Activated naive CD8-positive, alpha-beta T cell (primary cell): ENCODE results near the gene OSBPL9.
"Not testable (repeated sequence)": the region's sequence is repeated elsewhere in the genome, so short reads cannot be mapped to it uniquely, and the experiment has no call there.

ENCODE experiments used
- H3K27ac Mint-ChIP-seq: one replicate; pipeline ENCODE4 v1.8.0; 2021; ENCODE audit warnings: mixed read lengths
- H3K27me3 Mint-ChIP-seq: one replicate; pipeline ENCODE4 v1.8.0; 2021; ENCODE audit warnings: mixed read lengths
- H3K36me3 Mint-ChIP-seq: one replicate; pipeline ENCODE4 v1.8.0; 2021; ENCODE audit warnings: mixed read lengths
- H3K4me1 Mint-ChIP-seq: one replicate; pipeline ENCODE4 v1.8.0; 2021; ENCODE audit warnings: low read depth, mixed read lengths
- H3K4me3 Mint-ChIP-seq: one replicate; pipeline ENCODE4 v1.8.0; 2021; ENCODE audit warnings: mild to moderate bottlenecking, mixed read lengths
- H3K9me3 Mint-ChIP-seq: one replicate; pipeline ENCODE4 v1.8.0; 2021; ENCODE audit warnings: low read depth, mixed read lengths

The OSBPL9 gene

DNA sequence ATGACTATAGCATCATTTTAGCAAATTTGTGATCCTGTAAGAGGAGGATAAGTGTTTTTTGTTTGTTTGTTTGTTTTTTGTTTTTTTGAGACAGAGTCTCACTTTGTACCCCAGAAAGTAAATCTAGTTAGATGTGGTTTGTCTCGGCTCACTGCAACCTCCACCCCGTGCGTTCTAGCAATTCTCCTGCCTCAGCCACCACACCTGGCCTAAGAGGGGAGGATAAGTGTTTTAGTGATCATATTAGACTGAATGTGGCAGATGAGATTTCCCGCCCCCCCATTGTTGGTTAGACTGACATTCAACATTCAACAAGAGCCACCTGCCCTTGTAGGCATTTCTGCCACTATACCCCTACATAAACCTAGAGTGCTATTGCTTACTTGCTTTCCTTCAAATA, 98.5 kb downstream of the OSBPL9 start:
- Mint-ChIP-seq H3K36me3 (peaks cover 12% of the 10 kb centered on the region), H3K27me3 (no peaks in the 10 kb centered on the region)

DNA sequence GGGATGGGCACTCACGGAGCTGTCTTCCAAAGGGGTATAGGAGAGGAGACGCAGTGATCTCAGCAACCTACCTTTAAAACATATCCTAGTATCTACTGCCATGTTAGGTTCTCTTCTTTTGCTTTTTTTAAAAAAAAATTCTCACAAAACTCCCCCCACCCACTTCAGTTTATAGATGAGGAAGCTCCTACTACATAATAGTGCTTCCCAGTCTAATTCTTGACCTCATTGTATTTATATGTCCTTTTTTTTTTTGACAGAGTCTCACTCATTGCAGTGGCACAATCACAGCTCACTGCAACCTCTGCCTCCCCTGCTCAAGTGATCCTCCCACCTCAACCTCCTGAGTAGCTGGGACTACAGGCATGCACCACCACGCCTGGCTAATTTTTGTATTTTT, 99.9 kb downstream of the OSBPL9 start:
- Mint-ChIP-seq H3K9me3 (no peaks in the 10 kb centered on the region), H3K4me3 (no peak overlapping the region), H3K27ac (no peak overlapping the region), H3K4me1 (peaks cover 4% of the 10 kb centered on the region), H3K36me3 (peaks cover 9% of the 10 kb centered on the region), H3K27me3 (no peaks in the 10 kb centered on the region)

More for the DNA sequence above, 98.5 kb downstream of the OSBPL9 start:
- Mint-ChIP-seq H3K27ac (no peak overlapping the region), H3K4me3 (no peak overlapping the region), H3K4me1 (peaks cover 4% of the 10 kb centered on the region), H3K9me3 (no peaks in the 10 kb centered on the region)

DNA sequence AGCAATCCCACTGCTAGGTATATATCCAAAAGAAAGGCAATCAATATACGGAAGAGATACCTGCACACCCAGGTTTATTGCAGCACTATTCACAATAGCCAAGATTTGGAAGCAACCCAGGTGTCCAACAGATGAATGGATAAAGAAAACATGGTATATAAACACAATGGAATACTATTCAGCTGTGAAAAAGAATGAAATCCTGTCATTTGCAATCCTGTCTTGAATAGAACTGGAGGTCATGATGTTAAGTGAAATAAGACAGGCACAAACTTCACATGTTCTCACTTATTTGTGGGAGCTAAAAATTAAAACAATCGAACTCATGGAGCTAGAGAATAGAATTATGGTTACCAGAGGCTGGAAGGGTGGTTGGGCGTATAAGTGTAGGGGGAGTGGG, 101.0 kb downstream of the OSBPL9 start:
- Mint-ChIP-seq H3K4me3 (no peak overlapping the region), H3K27ac (no peak overlapping the region), H3K4me1 (peaks cover 4% of the 10 kb centered on the region), H3K27me3 (no peaks in the 10 kb centered on the region), H3K36me3 (peaks cover 9% of the 10 kb centered on the region), H3K9me3 (no peaks in the 10 kb centered on the region)

DNA sequence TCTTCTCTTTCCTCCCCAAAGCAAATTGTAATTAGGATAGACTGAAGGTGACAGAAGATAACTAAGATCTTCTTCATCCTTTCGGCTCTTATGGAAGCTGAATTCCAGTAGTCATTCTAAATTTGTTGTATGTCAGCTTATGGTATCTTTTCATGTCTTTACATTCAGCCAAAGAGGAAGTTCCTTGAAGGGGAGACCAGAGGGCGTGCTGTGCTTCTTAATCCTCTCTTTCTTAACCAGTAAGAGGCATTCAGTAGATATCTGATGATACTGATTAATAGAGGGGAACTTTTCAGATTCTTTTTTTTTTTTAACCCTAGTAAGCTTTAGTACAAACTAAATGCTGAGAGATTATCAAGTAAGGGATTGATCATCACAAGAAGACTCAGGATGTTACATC, 102.3 kb downstream of the OSBPL9 start:
- H3K36me3 Mint-ChIP-seq: peaks cover 9% of the 10 kb centered on the region
- H3K27me3 Mint-ChIP-seq: no peaks in the 10 kb centered on the region
- H3K9me3 Mint-ChIP-seq: no peaks in the 10 kb centered on the region
- no peak overlapping the region for H3K27ac Mint-ChIP-seq
- H3K4me1 Mint-ChIP-seq: peaks cover 4% of the 10 kb centered on the region
- no peak overlapping the region for H3K4me3 Mint-ChIP-seq

DNA sequence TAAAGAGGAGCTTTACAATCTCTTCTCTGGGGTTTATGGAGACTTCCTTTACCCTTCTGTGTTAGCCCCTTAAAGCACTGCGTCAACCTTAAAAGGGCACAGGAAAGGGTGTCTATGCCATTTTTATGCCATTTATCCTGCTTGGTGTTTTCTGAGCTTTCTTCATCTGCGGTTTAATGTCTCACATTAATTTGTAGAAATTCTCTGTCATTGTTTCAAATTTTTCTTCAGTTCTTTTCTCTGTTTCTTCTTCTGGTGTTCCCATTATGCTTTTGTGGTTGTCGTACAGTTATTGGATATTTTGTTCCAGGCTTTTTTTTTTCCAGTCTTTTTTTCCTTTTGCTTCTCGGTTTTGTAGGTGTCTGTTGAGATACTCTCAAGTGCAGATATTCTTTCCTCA, 107.9 kb downstream of the OSBPL9 start:
- Mint-ChIP-seq H3K4me3 (no peak overlapping the region), H3K36me3 (no peaks in the 10 kb centered on the region), H3K9me3 (no peaks in the 10 kb centered on the region), H3K4me1 (peaks cover 16% of the 10 kb centered on the region), H3K27ac (no peak overlapping the region), H3K27me3 (no peaks in the 10 kb centered on the region)

DNA sequence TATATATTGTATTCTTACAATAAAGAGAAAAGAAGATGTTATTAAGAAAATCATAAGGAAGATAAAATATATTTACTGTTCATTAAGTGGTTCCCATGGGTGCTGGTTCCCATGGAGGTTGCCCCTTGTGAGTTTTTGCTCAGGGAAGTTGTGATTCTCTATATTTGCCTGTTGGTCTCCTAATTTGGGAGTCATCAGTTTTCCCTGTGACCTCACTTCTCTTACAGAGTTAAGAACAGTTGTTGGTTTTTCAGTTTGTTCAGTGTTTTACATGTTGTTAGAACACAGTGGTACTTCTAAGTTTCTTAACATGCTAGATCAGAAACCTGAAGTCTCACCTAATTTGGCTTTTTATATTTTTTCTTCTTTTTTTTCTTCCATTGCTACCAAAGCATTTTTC, 109.2 kb downstream of the OSBPL9 start:
- no peak overlapping the region for H3K4me3 Mint-ChIP-seq
- peaks cover 26% of the 10 kb centered on the region for H3K4me1 Mint-ChIP-seq
- H3K36me3 Mint-ChIP-seq: no peaks in the 10 kb centered on the region
- no peaks in the 10 kb centered on the region for H3K27me3 Mint-ChIP-seq
- no peaks in the 10 kb centered on the region for H3K9me3 Mint-ChIP-seq
- H3K27ac Mint-ChIP-seq: no peak overlapping the region

DNA sequence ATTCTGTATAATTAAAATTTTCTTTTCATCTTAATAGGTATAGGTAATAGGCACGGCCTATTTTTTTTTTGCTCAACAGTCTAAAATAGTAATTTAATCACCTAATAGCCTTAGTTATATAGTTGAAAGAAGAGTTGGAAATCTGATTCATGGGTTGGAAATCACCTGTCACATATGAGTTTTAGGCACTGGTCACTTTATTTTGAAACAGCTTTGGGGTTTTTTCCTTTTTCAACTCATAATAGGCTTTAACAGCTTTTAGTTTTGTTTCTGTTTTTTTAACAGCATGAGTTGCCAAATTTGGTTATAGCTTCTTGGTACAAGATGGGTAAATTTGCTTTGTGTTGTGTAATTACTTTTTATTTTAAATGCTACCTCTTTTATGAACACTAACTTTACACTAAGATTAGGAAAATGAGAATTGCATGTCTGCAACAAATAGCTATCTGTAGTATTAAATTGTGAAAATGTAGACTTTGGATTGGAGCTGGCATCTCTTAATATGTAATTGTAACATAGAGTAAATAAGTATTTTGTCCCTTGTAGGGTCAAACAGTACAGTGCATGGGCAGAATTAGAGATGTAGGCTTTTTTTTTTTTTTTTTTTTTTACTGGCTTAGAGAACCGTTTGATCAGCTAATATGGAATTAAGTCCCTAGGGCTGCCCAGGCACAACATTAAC, 109.8 kb downstream of the OSBPL9 start:
- Mint-ChIP-seq H3K4me1 (peaks cover 28% of the 10 kb centered on the region), H3K36me3 (no peaks in the 10 kb centered on the region), H3K27ac (peak overlapping the region; percentile 16), H3K4me3 (no peak overlapping the region), H3K9me3 (no peaks in the 10 kb centered on the region), H3K27me3 (no peaks in the 10 kb centered on the region)

DNA sequence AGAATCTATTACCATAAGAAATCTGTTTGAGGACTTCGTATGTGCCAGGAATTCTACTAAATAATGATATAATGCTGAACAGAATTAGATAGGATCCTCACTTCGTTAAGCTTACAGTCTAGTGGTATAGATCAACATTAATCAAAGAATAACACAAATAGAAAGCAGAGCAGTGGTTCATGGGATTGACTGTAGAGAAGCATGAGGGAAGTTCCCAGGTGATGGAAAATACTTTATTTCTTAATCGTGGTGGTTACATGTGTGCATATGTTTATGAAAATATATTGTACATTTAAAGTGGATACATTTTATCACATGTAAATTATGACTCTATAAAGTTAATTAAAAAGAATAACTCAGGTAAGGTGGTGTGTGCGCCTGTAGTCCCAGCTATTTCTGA, 110.5 kb downstream of the OSBPL9 start:
- no peak overlapping the region for H3K27ac Mint-ChIP-seq
- no peaks in the 10 kb centered on the region for H3K9me3 Mint-ChIP-seq
- H3K36me3 Mint-ChIP-seq: no peaks in the 10 kb centered on the region
- H3K27me3 Mint-ChIP-seq: no peaks in the 10 kb centered on the region
- peak overlapping the region; percentile 17 for H3K4me3 Mint-ChIP-seq
- peaks cover 33% of the 10 kb centered on the region for H3K4me1 Mint-ChIP-seq

DNA sequence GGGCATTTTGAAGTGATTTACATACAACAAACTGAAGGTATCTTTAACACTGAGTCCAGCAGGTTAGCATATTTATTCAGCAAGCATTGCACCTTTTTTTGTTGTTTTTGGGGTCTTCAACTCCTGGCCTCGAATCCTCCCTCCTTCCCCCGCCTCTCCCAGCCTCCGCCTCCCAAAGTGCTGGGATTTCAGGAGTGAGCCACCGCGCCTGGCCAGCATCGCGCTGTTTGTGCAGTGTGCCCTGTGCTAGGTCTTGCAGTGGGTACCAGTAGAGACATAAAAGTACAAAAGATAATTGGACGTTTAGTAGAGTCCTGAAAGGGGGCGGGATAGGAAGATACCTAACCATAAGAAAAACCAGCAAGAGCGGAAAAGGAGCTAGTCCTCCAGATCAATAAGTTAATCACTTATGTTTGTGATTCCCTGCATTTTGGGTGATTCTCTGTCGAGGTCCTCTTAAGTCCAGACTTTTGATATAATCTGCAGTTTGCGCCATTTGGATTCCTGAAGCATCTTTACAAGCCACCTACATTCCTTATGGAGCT, 111.8 kb downstream of the OSBPL9 start:
- H3K4me3 Mint-ChIP-seq: peak overlapping the region; percentile 91
- H3K36me3 Mint-ChIP-seq: no peaks in the 10 kb centered on the region
- H3K4me1 Mint-ChIP-seq: peaks cover 45% of the 10 kb centered on the region
- H3K27me3 Mint-ChIP-seq: no peaks in the 10 kb centered on the region
- H3K27ac Mint-ChIP-seq: peak overlapping the region; percentile 90
- no peaks in the 10 kb centered on the region for H3K9me3 Mint-ChIP-seq

DNA sequence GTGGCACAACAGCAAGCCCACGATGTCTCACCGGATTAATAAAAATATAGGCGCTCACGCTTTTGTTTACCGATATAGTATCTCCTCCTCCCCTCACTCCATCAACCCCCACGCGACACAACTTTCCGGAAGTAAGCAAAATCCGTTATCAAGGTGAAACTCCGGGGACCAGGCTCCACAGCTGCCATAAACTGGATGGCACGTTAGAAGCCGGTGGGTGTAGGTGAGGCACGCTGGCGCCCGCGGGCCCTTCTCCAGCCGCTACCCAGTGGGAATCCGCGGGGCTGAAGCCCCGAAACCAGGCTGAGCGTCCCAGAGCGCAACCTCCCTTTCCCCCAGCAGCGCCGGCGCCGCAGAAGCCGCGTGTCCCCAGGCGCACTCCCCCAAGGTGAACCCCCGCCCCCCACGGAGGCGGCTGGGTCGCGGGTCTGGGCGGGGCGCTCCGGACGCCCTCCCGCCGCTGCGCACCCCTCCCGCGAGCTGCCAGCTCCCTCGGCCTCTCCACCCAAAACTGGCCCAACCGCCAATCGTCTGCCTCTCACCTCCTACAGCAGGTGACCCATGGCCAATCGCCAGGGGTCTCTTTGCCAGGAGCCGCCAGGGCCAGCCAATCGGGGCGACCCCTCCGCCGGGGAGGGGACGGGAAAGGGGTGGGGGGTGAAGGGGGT, 112.4 kb downstream of the OSBPL9 start:
- Mint-ChIP-seq H3K27ac (peak overlapping the region; percentile 90), H3K4me1 (peaks cover 51% of the 10 kb centered on the region), H3K4me3 (peak overlapping the region; percentile 91), H3K9me3 (no peaks in the 10 kb centered on the region), H3K36me3 (no peaks in the 10 kb centered on the region), H3K27me3 (no peaks in the 10 kb centered on the region)

DNA sequence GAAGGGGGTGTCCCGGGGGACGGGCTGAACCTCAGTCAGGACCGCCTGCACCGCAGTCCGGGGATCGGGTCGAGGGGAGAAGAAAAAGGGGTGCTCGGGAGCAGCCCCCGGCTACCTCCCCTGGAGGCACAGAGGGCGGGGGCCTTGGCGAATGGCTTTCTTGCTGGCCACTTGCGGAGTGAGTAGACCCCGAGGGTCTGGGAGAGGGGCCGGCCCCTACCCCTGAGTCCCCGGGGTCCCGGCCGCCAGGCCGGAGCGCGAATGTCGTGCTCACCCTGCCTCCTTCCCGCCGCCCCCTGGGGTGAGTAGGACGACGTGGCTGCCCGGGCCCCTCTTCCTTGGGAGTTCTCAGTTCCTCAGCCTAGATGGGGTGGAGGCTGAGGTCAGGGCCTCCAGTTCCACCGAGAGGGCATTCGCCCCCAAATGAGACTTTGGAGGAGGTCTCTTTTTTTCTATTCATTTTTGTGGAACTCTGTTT, 113.0 kb downstream of the OSBPL9 start:
- Mint-ChIP-seq H3K27ac (peak overlapping the region; percentile 90), H3K4me1 (peaks cover 54% of the 10 kb centered on the region), H3K9me3 (no peaks in the 10 kb centered on the region)

DNA sequence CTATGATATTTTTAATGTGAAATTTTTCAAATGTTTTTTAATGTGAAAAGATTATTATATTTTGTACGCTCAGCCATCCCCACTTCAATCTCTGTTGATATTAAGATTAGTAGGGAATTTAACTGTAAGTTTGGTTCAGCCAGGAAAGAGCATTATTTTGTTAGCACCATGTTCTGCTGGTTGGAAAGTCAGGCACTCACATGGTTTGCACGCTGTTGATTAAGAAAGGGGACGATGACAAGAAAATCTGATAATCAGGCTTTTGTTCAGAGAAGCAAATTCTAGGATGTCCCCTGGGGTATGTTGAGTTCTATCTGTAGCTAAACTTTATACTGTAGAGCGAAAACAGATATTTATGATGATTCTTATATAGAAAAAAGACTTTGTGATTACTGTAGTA, 115.1 kb downstream of the OSBPL9 start:
- Mint-ChIP-seq H3K4me3 (no peak overlapping the region), H3K27ac (no peak overlapping the region), H3K36me3 (no peaks in the 10 kb centered on the region), H3K4me1 (peaks cover 70% of the 10 kb centered on the region), H3K9me3 (no peaks in the 10 kb centered on the region), H3K27me3 (no peaks in the 10 kb centered on the region)

More for the DNA sequence above, 113.0 kb downstream of the OSBPL9 start:
- Mint-ChIP-seq H3K27me3 (no peaks in the 10 kb centered on the region), H3K36me3 (no peaks in the 10 kb centered on the region), H3K4me3 (peak overlapping the region; percentile 91)

DNA sequence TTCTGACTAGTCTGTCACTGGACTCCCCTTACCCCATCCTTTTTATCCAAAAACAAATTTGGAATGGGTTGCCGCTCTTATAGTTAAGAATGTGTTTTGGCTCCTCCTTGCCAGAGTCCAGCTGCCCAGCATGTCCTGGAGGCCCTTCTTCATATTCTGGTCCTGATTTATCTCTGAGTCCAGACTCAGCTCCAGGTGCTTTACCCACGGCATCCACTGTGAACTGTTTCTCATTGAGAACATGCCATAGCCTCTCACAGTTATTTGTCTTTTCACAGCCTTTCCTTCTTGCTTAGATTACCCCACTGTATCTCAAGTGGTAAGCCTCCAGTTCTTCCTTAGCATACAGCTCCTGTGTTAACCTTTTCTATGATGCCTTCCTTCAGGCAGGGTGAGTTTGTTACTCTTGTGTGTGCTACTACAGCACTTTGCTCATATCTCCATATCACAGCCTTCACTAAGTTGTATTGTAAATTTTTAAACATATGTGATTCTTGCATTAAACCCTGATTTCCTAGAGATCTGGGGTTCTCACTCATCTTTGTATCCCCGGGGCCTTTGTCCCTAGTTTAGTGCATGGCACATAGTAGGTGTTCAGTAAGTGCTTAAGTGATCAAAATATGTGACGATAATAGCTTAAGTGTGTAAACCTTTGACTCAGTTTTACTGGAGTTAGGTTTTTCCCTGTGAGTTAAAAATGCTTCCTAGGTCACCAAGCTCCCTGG, 116.0 kb downstream of the OSBPL9 start:
- no peaks in the 10 kb centered on the region for H3K36me3 Mint-ChIP-seq
- H3K4me1 Mint-ChIP-seq: peaks cover 68% of the 10 kb centered on the region
- peak overlapping the region; percentile 29 for H3K27ac Mint-ChIP-seq
- no peaks in the 10 kb centered on the region for H3K9me3 Mint-ChIP-seq
- H3K27me3 Mint-ChIP-seq: no peaks in the 10 kb centered on the region
- peak overlapping the region; percentile 11 for H3K4me3 Mint-ChIP-seq

DNA sequence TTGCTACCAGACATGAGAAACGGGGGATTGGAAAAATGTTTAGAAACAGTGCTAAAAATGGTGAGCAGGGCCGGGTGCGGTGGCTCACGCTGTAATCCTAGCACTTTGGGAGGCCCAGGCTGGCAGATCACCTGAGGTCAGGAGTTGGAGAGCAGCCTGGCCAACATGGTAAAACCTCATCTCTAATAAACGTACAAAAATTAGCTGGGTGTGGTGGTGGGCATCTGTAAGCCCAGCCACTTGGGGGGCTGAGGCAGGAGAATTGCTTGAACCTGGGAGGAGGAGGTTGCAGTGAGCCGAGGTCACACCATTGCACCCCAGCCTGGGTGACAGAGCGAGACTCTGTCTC, 116.5 kb downstream of the OSBPL9 start:
- H3K4me3 Mint-ChIP-seq, H3K36me3 Mint-ChIP-seq, H3K9me3 Mint-ChIP-seq, H3K27ac Mint-ChIP-seq, H3K27me3 Mint-ChIP-seq: not testable (repeated sequence)
- H3K4me1 Mint-ChIP-seq: peaks cover 64% of the 10 kb centered on the region
